Measurements from ENCODE around the gene STPG2. TPM values are rescaled to one million over a fixed set of nuclear protein-coding genes. Genes with fewer than 3 reads are reported as not detected.

STPG2 gene
- total and polyA plus RNA-seq, 3 donors from 2014 or later, result 2.6 to 3.7 (median 2.7) TPM

GRCh38 chr4:98125585-98125984, 17.7 kb downstream of the STPG2 start:
- TF ChIP-seq, protein P1, sequence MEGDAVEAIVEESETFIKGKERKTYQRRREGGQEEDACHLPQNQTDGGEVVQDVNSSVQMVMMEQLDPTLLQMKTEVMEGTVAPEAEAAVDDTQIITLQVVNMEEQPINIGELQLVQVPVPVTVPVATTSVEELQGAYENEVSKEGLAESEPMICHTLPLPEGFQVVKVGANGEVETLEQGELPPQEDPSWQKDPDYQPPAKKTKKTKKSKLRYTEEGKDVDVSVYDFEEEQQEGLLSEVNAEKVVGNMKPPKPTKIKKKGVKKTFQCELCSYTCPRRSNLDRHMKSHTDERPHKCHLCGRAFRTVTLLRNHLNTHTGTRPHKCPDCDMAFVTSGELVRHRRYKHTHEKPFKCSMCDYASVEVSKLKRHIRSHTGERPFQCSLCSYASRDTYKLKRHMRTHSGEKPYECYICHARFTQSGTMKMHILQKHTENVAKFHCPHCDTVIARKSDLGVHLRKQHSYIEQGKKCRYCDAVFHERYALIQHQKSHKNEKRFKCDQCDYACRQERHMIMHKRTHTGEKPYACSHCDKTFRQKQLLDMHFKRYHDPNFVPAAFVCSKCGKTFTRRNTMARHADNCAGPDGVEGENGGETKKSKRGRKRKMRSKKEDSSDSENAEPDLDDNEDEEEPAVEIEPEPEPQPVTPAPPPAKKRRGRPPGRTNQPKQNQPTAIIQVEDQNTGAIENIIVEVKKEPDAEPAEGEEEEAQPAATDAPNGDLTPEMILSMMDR (IDR thresholded peaks at IDR 0.05), result no peak
- no peak for TF ChIP-seq POLR2A (IDR thresholded peaks at IDR 0.05)
- Histone ChIP-seq H3K36me3 (ENCODE audit: low read depth, missing control alignments) (no peaks in the 10 kb centered on the region), H3K4me3 (no peak overlapping the region), H3K27me3 (no peaks in the 10 kb centered on the region), H3K27ac (no peak overlapping the region), H3K4me1 (no peaks in the 10 kb centered on the region), H3K9me3 (no peaks in the 10 kb centered on the region)
- DNase-seq, result no peak
- intact Hi-C loops (cut with DNase I; ENCODE audit: low total_unique reads), result no loop called here
- 63 to 94% methylated on average over 2 of the region's 2 CpGs for WGBS, 2 donors

DNA sequence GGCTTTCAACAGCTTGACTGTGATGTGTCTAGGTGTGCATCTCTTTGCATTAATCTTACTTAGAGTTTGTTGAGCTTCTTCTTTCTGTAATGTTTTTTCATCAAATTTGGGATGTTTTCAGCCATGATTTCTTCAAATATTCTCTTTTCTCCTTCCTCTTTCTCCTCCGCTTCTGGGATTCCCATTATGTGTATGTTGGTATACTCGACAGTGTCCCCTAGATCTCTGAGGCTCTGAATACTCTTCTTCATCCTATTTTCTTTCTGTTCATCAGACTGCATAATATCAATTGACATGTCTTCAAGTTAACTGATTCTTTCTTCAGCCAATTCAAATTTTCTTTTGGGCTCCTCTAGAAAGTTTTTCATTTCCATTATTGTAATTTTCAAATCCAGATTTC, 25.9 kb downstream of the STPG2 start:
- H3K4me3 ChIP-seq, result no peak overlapping the region
- TF ChIP-seq, protein P1 (IDR thresholded peaks at IDR 0.05), result no peak
- TF ChIP-seq POLR2A (IDR thresholded peaks at IDR 0.05), result no peak
- no peak overlapping the region for H3K27ac ChIP-seq
- H3K9me3 ChIP-seq, result no peaks in the 10 kb centered on the region
- 85 to 100% methylated on average over 2 of the region's 2 CpGs for WGBS, 2 donors
- DNase-seq, result no peak
- no peaks in the 10 kb centered on the region for H3K4me1 ChIP-seq
- no peaks in the 10 kb centered on the region for H3K36me3 ChIP-seq (ENCODE audit: low read depth, missing control alignments)
- intact Hi-C loops (cut with DNase I; ENCODE audit: low total_unique reads), result no loop called here
- no peaks in the 10 kb centered on the region for H3K27me3 ChIP-seq

DNA sequence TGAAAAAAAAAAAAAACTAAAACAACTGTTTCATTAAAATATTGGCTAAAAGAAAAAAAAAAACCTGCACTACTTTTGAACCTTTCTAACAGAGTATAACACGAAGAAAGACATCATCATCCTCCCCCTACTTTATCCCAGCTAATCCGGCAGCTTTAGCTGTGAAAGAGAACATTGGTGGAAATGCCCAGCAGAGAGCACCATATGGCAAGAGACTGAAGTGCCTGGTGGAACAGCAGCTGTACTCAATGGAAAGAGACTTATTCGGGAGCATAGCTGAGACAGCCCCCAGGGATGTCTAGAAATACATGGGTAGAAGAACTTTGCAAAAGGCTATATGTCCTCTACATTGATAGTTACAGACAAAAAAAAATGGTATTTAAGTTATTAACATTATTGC, 30.3 kb downstream of the STPG2 start:
- no peaks in the 10 kb centered on the region for H3K9me3 ChIP-seq
- H3K27ac ChIP-seq, result no peak overlapping the region
- no peaks in the 10 kb centered on the region for H3K36me3 ChIP-seq (ENCODE audit: low read depth, missing control alignments)
- H3K27me3 ChIP-seq, result no peaks in the 10 kb centered on the region
- no peak overlapping the region for H3K4me3 ChIP-seq
- no peak for DNase-seq
- no peak for TF ChIP-seq POLR2A (IDR thresholded peaks at IDR 0.05)
- TF ChIP-seq, protein P1 (IDR thresholded peaks at IDR 0.05), result no peak
- 23 to 36% methylated on average over 3 of the region's 3 CpGs for WGBS, 2 donors
- no peaks in the 10 kb centered on the region for H3K4me1 ChIP-seq
- intact Hi-C loops (cut with DNase I; ENCODE audit: low total_unique reads), result no loop called here

- Histone ChIP-seq H3K4me3 (no peak overlapping the region), H3K36me3 (ENCODE audit: low read depth, missing control alignments) (no peaks in the 10 kb centered on the region), H3K4me1 (no peaks in the 10 kb centered on the region), H3K27me3 (no peaks in the 10 kb centered on the region), H3K9me3 (no peaks in the 10 kb centered on the region), H3K27ac (no peak overlapping the region)
- TF ChIP-seq POLR2A (IDR thresholded peaks at IDR 0.05), result no peak
- TF ChIP-seq, protein P1 (IDR thresholded peaks at IDR 0.05), result no peak
- intact Hi-C loops (cut with DNase I; ENCODE audit: low total_unique reads), result no loop called here
- 90 to 93% methylated on average over 2 of the region's 2 CpGs for WGBS, 2 donors
- no peak for DNase-seq
Observed at GRCh38 chr4:98110929-98111328, 32.3 kb downstream of the STPG2 start.

GRCh38 chr4:98110214-98110613, 33.1 kb downstream of the STPG2 start:
- no peak overlapping the region for H3K4me3 ChIP-seq
- intact Hi-C loops (cut with DNase I; ENCODE audit: low total_unique reads), result no loop called here
- no peaks in the 10 kb centered on the region for H3K36me3 ChIP-seq (ENCODE audit: low read depth, missing control alignments)
- WGBS, 2 donors, result 72 to 93% methylated on average over 5 of the region's 5 CpGs
- H3K4me1 ChIP-seq, result no peaks in the 10 kb centered on the region
- no peak overlapping the region for H3K27ac ChIP-seq
- no peaks in the 10 kb centered on the region for H3K27me3 ChIP-seq
- DNase-seq, result no peak
- TF ChIP-seq POLR2A (IDR thresholded peaks at IDR 0.05), result no peak
- TF ChIP-seq, protein P1 (IDR thresholded peaks at IDR 0.05), result no peak
- no peaks in the 10 kb centered on the region for H3K9me3 ChIP-seq
